GM18951 (cell line): ENCODE measurements around the gene S100A13.
"Not testable (repeated sequence)": the region's sequence is repeated elsewhere in the genome, so short reads cannot be mapped to it uniquely, and the experiment has no call there.

ENCODE experiments used
- POLR2A ChIP-seq: IDR thresholded peaks from 4 replicates; pipeline ENCODE4 v1.6.1; 2011; ENCODE audit warnings: mild to moderate bottlenecking; ENCODE audit not compliant: insufficient read length, insufficient read depth; ENCODE audit errors: extremely low read depth
- in situ Hi-C: fragments of 300-500 bp; cut with MboI; formaldehyde crosslinking; loops from one replicate; pipeline ENCODE4 v1.12.0; 2022; ENCODE audit warnings: low sequenced_read_pairs, mixed read lengths, inconsistent platforms; ENCODE audit not compliant: unreplicated experiment

S100A13 gene

DNA sequence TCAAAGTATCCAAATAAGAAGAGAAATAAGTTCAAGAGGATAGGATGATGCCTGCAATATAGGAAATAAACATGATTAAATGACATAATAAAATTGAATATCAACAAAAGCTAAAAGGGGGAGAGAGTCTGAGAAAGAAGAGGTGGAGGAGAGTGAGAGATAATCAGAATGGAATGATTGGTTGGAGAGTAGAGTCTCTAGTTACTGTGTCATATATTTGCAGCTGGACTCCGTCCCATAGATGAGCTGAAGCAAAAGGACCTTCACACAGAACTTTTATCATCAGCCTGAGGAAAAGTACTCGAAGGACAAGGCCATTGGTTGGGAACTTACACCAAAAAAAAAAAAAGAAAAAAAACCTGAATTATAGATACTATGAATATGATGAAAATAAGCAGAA lies 38.8 kb downstream of the S100A13 start:
- in situ Hi-C loops: no loop called here
- no peak for TF ChIP-seq POLR2A

DNA sequence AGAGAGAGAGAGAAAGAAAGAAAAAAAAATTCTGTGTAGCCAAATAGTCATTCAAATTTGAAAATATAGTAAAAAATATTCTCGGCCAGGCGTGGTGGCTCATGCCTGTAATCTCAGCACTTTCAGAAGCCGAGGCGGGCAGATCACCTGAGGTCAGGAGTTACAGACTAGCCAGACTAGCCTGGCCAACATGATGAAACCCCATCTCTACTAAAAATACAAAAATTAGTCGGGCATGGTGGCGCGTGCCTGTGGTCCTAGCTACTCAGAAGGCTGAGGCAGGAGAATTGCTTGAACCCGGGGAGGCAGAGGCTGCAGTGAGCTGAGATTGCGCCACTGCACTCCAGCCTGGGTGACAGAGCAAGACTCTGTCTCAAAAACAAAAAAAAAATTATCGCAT lies 39.3 kb downstream of the S100A13 start:
- in situ Hi-C loops: not testable (repeated sequence)

DNA sequence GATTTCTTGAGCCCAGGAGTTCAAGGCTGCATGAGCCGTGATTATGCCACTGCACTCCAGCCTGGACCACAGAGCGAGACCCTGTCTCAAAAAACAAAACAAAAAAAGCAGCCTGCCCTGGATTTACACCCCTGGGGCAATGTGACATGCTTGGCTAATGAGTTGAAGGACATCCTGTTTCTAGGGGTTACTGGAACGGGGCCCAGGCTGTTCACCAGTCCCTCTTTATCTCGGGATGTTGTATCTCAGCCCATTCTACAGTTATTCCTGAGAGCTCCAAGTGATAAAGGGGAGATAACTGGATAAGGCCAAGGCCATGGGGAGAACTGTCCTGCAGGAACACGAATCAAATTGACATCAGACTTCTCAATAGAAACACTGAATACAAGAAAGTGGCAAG lies 40.0 kb downstream of the S100A13 start:
- no peak for TF ChIP-seq POLR2A
- in situ Hi-C loops: no loop called here

DNA sequence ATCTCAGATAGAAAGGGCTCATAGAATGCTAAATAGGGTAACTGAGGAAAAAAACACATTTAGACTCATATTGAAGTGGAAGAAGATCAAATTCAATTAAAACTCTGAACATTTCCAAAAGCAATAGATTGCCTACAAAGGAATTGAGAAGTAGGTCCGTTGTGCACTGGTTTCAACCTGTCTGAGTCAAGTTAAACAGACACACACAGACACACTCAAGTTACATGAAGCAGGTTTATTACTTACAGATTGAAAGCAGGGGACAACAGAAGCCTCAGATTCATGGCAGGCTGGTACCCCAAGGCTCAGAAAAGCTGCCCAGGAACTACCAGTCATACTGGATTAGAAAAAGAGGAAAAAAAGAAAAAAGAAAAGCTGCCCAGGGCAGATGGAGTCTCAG lies 41.0 kb downstream of the S100A13 start:
- in situ Hi-C loops: no loop called here

DNA sequence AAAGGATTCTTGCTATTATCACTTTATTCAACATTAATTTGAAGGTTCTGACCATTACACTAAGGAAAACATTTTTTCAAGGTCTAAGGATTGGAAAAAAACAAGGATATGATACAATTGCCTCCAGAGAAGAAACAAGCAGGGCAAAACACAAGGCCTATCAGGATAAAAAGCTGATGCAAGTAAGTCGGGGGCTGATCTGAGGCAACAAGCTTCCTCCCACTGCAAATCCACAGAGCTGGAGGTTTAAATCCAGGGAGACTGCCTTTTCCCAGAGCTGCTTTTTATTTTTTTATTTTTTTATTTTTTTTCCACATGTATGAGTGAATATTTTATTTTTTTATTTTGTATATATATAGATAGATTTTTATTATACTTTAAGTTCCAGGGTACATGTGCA lies 42.3 kb downstream of the S100A13 start:
- in situ Hi-C loops: no loop called here
- TF ChIP-seq POLR2A: no peak

More for the DNA sequence above, 41.0 kb downstream of the S100A13 start:
- no peak for TF ChIP-seq POLR2A

DNA sequence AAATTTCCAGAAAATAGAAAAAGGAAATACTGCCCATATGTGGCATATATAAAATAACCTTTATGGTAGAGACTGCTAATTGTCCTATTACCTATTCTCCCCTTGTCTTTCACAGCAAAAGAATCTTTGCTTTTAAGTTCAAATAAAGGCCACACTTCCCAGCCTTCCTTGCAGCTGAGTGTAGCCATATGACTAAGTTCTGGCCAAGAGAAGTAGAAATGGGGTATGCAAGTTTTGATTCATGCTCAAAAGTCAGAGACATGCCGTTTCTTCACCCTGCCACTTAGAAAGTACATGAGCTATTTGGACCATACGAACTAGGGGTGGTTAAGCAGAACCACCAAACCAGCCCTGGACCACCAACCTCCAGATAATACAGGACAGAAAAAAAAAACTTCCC lies 43.3 kb downstream of the S100A13 start:
- TF ChIP-seq POLR2A: no peak
- in situ Hi-C loops: no loop called here

DNA sequence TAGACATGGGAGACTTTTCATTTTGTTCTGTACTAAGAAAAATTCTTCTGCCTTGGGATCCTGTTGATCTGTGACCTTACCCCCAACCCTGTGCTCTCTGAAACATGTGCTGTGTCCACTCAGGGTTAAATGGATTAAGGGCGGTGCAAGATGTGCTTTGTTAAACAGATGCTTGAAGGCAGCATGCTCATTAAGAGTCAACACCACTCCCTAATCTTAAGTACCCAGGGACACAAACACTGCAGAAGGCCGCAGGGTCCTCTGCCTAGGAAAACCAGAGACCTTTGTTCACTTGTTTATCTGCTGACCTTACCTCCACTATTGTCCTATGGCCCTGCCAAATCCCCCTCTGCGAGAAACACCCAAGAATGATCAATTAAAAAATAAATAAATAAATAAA lies 43.8 kb downstream of the S100A13 start:
- in situ Hi-C loops: not testable (repeated sequence)

DNA sequence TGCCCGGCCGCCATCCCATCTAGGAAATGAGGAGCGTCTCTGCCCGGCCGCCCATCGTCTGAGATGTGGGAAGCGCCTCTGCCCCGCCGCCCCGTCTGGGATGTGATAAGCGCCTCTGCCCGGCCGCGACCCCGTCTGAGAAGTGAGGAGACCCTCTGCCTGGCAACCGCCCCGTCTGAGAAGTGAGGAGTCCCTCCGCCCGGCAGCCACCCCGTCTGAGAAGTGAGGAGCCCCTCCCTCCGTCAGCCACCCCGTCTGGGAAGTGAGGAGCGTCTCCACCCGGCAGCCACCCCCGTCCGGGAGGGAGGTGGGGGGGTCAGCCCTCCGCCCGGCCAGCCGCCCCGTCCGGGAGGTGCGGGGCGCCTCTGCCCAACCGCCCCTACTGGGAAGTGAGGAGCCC lies 44.5 kb downstream of the S100A13 start:
- in situ Hi-C loops: not testable (repeated sequence)

DNA sequence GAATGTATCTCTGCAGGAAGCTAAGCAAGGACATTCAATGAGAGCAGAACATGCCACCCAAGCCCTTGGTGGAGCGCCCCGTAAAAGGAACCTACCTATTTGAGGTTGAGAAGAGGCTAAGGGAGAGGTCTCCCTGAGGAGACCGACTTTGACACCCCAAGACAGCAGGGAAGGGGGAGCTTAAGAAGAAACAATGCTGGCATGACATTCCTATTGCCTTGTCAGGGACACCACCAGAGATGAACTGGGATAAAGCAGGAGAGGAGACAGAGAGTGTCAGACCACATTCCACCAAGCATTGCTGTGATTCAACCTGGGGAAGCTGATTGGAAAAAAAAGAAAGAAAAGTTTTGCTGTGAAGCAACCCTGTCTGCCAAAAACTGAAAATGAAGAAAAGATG lies 48.4 kb downstream of the S100A13 start:
- no peak for TF ChIP-seq POLR2A
- in situ Hi-C loops: no loop called here

DNA sequence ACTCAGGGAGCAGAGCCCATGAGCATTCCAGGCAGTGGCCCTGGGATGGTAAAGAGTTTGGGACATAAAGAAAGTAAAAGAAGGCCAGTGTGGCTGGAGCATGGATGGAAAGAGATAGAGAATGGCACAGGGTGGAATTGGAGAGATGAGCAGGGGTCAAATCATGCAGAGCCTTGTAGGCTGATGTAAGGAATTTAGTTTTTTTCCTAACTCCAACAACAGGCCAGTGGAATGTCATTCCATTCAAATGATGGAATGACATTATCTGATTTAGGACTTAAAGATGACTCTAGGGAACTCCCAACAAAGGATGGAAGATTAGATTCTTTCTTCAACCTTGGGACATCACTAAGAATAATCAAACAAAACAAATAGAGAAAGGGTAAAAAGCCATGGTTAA lies 48.8 kb downstream of the S100A13 start:
- in situ Hi-C loops: no loop called here

DNA sequence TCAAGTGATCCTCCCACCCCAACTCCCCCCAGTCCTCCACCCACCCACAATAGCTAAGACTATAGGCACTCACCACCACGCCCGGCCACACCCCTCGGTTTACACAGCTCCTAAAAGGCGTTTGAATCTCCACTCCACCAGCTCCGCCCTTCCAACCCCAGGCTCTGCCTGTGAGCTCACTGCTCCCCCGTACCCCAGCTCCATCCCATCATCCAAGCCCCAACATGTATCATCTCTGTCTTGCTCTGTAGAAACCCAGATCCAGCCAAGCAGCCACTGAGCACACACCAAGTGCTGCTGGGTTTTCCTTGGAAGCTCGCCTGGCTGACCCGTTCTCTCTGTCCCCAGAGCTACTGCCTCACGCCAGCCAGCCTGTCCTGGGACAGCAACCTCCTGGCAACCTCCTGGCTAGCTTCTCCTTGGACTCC lies 49.7 kb downstream of the S100A13 start:
- in situ Hi-C loops: no loop called here
- no peak for TF ChIP-seq POLR2A

More for the DNA sequence above, 48.8 kb downstream of the S100A13 start:
- no peak for TF ChIP-seq POLR2A

DNA sequence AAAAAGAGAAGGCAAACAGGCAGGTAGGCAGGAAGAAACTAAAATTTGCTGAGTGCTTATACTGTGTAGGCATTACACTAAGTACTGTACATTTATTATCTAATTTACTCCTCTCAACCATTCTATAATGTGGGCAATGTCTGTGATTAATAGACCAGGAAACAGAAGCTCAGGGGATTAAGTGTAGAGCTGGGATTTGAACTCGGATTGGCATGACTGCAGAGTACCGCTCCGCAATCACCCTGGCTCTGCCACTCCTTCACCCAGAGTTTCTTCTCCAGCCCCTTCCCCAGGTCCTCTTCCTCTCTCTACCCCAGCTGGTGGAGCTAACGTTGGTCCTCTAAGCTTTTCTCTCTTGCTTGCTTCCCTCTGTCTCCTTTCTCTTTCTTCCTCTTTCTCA lies 50.2 kb downstream of the S100A13 start:
- no peak for TF ChIP-seq POLR2A
- in situ Hi-C loops: no loop called here

DNA sequence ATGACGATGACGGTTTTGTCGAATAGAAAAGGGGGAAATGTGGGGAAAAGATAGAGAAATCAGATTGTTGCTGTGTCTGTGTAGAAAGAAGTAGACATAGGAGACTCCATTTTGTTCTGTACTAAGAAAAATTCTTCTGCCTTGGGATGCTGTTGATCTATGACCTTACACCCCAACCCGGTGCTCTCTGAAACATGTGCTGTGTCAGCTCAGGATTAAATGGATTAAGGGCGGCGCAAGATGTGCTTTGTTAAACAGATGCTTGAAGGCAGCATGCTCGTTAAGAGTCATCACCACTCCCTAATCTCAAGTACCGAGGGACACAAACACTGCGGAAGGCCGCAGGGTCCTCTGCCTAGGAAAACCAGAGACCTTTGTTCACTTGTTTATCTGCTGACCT lies 51.8 kb downstream of the S100A13 start:
- in situ Hi-C loops: not testable (repeated sequence)

DNA sequence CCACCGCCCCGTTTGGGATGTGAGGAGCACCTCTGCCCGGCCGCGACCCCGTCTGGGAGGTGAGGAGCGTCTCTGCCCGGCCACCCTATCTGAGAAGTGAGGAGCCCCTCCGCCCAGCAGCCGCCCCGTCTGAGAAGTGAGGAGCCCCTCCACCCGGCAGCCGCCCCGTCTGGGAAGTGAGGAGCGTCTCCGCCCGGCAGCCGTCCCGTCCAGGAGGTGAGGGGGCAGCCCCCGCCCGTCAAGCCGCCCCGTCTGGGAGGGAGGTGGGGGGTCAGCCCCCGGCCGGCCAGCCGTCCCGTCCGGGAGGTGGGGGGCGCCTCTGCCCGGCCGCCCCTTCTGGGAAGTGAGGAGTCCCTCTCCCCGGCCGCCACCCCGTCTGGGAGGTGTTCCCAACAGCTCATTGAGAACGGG lies 52.2 kb downstream of the S100A13 start:
- in situ Hi-C loops: not testable (repeated sequence)

DNA sequence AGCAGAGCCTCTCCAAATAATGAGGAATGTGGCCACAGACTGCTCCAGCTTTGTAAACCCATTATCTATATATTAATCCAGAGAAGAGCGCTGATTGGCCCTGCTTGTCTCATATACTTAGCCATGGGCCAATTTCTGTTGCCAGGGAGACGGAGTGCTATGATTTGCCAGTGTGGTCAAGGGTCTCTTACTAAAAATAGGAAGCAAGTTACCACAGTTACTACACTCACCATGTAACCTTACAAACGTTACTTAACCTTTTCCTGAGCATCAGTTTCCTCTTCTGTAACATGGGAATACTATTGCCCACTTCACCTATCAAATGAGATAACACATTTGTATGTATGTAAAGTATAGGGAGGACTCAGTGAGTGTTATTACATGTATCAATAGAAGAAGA lies 54.0 kb downstream of the S100A13 start:
- no peak for TF ChIP-seq POLR2A
- in situ Hi-C loops: no loop called here

DNA sequence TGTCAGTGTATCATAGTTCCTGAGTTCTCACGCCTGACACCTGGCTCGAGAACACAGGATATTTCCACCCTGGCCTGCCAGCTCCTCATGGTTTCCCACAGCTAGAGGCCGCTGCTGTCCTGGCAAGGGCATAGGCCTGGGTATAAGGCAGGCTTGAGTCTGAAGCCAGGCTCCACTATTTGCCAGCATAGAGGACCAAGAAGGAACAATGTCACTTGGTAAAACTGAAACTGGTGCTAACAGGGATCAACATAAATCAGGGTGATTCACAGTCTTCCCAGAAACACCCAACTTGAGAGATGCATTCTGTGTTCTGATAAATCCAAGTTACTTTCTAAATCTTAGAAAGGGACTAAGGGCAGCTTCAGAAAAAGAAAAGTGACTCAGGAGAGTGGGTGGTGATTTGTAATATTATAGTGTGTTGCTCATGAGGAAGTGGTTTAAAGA lies 54.7 kb downstream of the S100A13 start:
- in situ Hi-C loops: no loop called here
- TF ChIP-seq POLR2A: no peak
